SHP77 (cell line): ENCODE measurements around the gene TTPAL.
"Not testable (repeated sequence)": the region's sequence is repeated elsewhere in the genome, so short reads cannot be mapped to it uniquely, and the experiment has no call there.

Experiments used
- DNase-seq, 2 experiments: peaks; one replicate each; lab custom pipeline; 2025; lab: John Stamatoyannopoulos, UW

The TTPAL gene

DNA sequence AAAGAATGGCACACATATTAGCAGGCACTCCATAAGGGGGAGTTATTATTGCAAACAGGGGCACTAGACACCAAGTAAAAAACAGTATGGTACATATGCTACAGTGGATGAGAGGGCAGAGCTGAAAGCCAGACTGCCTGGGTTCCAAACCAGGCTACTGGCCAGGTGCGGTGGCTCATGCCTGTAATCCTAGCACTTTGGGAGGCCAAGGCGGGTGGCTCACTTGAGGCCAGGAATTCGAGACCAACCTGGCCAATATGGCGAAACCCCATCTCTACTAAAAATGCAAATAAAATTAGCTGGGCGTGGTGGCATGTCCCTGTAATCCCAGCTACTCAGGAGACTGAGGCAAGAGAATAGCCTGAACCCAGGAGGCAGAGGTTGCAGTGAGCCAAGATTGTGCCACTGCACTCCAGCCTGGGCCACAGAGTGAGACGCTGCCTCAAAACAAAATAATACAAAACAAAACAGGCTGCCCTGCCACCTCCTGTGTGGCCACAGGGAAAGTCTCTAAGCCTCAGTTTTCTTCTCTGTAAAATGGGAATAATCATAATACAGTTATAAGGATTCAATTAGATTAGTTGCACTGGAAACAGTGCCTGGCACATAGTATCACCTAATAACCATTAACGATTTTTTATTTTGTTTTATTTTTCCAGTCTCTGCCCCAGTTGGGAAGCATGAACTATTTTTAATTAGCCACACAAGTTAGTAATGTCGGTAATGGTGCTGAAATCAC lies 7.5 kb upstream of the TTPAL start:
- no peak for DNase-seq

DNA sequence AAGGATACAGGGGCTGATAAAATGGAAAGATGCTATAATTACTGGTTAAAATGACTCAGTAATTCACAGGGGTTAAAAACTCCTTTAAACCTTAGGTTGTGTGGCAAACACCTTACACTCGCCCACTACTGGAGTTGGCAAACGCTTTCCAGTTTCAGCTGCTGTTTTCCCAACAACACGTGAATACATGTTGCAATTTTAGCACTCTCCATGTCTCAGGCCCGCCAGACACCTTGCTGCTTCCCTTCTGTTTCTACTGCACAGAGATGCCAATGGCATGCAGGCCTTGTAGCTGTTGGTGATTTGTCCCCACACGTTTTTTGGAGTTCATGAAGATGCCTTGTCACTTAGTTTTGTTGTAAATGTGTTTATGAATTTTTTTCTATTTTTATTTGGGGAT lies 5.3 kb upstream of the TTPAL start:
- no peak for DNase-seq

DNA sequence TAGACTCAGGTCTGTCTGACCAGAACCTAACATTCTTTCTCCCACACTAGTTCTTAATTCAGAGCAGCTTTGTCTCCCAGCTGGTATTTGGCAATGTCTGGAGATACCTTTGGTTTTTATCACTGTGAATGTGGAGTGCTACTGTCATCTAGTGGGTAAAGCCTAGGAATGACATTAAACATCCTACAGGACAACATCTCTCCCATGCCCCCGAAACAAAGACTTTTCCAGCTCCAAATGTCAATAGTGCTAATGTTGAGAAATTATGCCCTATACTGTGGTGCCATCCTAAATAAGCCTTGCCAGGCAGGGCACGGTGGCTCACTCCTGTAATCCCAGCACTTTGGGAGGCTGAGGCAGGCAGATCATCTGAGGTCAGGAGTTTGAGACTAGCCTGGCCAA lies 4.2 kb upstream of the TTPAL start:
- no peak for DNase-seq

- DNase-seq, result not testable (repeated sequence)
Observed at GRCh38 chr20:44472283-44472682, 3.4 kb upstream of the TTPAL start.

GRCh38 chr20:44475372-44475693 lies 341 bp upstream of the TTPAL start:
- no peak for DNase-seq

GRCh38 chr20:44477151-44477550 lies 1.5 kb downstream of the TTPAL start:
- no peak for DNase-seq

- no peak for DNase-seq
Observed at GRCh38 chr20:44478206-44478605, 2.5 kb downstream of the TTPAL start.

DNA sequence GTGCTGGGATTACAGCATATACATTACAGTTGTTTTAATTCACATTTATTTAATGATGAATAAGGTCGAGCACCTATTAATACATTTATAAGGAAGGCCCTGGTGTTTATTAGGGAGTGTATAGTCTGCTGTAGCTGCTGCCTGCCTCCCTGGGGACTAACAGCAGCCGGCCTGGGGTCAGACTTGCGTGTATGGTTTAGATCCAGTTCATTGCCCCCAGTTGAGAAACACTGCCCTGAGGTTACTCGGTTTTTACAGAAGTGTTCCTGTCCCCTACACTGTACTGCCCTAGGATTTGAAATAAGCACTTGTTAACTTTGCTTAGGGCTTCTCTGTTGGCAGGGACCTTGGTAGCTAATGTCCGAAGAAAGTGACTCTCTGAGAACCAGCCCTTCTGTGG lies 4.0 kb downstream of the TTPAL start:
- no peak for DNase-seq

GRCh38 chr20:44480097-44480496 lies 4.4 kb downstream of the TTPAL start:
- DNase-seq, result no peak

DNA sequence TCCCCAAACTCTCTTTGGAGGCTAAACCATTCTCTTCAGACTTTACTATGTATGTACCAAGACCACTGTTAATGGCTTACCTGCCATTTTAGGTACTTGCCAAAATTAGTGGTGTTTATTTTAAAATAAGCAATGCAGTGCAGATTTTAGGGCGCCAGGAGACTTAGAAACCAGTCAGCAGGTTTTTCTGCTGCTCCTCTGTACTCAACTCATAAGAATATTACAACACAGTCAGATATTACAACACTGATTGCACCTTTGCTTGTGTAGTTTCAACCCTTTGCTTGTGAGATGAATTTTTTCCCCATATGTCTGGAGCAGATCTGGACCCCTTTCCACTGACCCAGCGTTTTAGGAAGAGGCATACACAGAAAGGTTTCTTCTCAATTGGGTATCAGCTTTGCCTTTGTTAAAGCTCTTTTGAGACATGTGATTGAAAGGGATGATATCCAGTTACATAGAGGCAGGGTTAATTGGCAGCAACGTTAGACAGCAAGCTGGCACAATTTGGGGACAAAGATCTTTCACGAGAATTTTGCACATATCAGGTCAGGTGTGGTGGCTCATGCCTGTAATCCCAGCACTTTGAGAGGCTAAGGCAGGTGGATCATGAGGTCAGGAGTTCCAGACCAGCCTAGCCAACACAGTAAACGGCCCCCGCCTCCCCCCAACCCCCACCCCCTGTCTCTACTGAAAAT lies 6.2 kb downstream of the TTPAL start:
- no peak for DNase-seq

DNA sequence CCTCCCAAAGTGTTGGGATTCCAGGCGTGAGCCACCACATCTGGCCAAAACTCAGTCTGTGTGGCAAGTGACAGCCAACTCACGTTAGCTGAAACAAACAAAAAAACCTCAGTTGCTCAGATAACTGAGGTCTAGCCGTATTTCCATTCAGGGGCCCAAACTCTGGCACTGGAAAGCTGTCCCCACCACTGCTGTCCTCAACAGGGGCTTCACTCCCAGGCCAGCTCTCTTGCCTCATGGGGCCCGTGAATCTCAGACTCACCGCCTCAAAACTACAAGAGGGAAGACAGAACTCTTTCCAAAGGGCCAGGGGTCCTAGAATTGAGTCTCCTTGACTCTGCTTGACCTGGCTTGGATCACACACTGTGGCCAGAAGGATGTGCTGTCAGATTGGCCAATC lies 7.4 kb downstream of the TTPAL start:
- no peak for DNase-seq

DNA sequence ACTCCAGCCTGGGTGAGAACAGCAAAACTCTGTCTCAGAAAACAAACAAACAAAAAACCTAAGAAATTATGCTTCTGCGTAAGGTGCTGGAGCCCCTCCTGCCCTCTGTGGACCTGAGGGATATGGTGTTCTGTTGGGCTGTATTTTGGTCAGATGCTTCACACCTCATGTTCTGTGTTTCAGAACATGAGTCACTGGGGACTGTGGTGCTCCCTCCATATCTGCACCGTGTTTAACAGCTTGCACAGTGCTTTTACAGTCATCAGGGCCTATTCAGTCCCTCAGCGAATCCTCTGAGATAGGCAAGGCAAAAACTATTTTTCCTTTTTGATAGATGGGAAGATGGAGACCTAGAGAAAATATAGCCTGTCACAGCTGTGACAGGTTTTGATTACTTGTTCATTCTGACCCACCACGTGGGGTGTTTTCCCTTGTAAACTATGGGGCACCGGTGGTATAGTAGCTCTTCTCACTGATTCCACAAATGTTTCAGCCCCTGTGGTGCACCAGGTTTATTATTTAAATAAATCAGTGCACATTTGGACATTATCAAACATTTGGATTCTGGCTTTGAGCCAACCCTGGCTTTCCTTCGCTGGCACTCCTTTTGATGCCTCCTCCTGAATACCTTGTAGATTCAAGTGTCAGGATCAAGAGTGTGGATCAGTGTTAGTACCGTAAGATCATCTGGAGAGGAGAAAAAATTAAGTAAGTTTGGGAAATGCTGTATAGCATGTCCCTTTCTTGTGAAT lies 9.6 kb downstream of the TTPAL start:
- no peak for DNase-seq

DNA sequence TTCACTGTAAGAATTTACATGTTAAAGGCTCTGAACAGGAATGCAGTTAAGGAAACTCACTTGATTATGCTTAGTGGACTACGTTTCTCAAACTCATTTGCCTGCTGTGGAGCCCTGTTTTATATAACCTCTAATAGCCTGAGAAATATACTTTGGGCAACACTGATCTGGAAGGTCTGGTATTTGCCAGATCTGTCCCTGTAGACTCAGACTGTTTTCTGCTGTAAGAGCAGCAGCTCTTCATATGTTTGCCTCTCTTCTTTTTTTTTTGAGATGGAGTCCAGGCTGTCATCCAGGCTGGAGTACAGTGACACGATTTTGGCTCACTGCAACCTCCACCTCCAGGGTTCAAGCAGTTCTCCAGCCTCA lies 10.1 kb downstream of the TTPAL start:
- no peak for DNase-seq

DNA sequence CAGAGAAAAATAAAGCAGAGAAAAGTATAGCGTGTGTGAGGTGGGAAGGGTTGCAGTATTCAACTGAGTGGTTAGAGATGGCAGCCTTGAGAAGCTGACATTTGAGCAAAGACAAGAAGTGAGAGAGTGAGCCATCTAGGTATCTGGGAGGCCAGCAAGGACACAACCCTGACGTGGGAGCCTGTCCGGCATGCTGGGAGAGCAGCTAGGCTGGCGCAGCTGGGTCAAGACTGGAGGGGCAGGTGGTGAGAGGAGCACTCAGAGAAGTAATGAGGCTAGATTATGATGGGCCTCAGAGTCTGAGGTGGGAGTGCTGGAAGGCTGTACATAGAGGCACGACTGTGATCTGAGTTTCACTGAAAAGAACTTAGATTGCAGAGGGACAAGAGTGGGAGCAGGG lies 12.9 kb downstream of the TTPAL start:
- no peak for DNase-seq

- DNase-seq, result no peak
Observed at GRCh38 chr20:44489223-44489622, 13.5 kb downstream of the TTPAL start.

DNA sequence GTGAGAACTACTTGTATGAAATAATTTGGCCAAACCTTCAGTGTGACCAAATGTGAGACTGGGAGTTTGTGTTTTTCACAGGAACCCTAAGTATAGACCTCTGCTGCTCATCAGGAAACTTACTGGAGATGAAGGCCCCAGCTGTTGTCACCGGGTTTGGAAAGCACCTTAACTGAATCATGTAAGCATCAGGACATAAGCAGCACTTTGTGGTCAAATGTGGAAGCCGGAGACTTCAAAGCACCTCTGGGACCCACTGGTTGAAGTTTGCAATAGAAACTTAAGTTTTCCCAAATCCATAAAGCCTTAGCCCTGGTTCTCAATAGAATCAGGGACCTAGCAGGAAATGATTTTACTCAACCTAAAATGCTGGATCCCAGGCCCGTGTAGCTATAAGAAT lies 14.3 kb downstream of the TTPAL start:
- DNase-seq, result no peak

GRCh38 chr20:44491635-44492395 lies 16.1 kb downstream of the TTPAL start:
- no peak for DNase-seq

DNA sequence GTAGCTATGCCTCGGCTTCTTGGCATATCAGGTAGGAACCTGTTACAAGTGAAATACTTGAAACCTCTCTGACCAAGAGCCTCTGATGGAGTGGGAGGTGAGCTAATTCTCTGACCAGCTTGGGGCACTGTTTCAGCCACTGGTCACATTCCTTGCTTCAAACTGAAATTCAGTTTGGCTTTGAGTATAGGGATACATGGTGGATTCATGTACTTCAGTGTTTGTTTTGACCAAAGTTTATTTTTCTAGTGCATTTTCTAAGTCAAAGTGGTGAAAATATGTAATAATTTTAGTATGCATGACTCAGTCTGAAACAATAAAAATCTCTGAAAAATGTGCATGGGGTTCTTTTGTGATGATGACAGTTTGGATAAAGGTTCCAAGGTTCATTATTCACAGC lies 18.6 kb downstream of the TTPAL start:
- DNase-seq, result no peak

DNA sequence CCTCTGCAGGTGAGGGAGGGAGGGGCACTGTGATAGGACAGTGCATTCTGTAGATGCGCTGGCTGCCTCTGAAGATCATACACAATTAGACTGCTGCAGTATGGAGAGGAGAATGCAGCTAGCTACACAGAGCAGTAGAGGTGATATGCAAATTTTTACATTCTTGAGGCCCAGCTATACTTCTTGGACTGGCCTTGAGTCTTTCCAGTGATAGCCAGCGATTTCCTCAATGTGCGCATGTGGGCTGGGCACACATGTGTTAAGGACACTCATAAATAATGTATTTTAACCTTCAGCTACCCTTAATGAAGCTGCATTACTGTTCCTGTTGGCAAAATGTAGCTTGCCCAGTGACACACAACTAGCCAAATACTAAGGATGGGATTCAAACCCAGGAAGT lies 19.0 kb downstream of the TTPAL start:
- no peak for DNase-seq

- no peak for DNase-seq
Observed at GRCh38 chr20:44495257-44495656, 19.6 kb downstream of the TTPAL start.

- no peak for DNase-seq
Observed at GRCh38 chr20:44495802-44496481, 20.3 kb downstream of the TTPAL start.

DNA sequence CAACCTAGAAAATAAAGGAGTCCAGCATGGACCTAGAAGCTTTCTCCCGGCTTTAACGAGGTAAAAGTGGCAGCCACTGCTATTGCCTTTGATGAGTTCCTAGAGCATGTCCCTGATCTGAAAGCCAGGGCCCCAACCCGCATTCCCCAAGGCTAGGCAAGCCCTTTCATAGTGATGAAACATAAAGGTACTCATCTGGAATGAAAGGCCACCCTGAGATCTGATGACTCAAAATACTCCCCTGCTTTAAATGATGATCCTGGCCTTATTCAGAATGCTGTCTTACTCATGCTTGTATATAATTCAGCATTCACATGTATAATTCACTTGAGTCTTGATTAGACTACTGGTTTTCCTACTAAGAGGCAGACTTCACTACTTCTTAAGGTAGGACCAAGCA lies 21.3 kb downstream of the TTPAL start:
- no peak for DNase-seq
